ENCODE data around the gene ERGIC1.
"Not testable (repeated sequence)": the region's sequence is repeated elsewhere in the genome, so short reads cannot be mapped to it uniquely, and the experiment has no call there.

The ERGIC1 gene

DNA sequence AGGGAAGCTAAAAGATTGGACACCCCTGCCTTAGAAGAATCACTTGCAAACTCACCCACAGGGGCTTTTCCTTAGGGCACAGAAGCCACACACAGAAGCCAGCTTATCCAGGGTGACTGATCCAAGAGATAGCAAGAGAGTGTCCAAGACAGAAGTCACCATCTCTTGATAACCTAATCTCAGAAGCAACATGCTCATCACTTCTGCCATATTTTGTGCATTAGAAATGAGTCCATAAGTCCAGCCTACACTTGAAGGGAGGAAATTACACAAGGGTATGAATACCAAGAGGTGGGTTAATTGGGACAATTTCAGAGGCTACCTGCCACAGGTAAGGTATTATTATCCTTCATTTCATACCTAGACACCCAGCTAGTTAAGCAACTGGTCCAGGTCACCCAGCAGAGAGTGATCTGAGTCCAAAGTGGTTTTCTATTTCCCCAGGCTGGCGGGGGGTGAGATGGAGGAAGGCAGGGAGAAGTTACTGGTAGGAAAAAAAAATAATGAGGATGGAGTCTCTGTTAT, 3.7 kb upstream of the ERGIC1 start:
- no peak for DNase-seq (ENCODE audit: low spot score)

DNA sequence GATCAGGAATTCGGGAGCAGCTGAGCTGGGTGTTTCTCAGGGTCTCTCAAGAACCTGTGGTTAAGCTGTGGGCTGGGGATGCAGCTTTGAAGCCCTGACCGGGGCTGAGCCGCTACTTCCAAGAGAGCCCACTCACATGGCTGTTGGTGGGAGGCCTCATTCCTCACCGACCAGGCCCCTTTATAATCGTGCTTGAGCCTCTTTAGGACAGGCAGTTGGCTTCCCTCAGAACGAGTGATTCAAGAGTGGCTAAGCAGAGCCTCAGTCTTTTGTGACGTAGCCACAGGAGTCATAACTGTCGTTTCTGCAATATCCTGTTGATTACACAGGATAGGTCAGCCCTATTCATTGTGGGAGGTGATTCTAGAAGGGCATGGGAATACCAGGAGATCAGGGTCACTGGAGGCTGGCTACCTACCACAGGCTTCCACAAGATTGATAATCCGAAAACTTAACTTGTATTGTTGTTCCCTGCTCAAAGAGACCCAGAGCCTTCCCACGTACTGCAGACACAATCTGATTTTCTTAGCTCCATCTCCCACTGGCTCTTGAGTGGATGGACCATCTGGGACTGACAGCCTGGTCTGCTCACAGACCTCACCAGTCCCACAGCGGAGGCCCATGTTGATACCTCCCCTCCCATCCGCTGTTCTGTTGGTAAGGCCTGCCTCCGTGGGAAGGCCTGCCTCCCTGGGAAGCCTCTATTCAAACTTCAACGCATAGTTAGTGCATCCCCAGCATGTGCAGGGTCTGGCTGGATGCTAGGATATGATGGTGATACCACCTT, 3.0 kb upstream of the ERGIC1 start:
- no peak for DNase-seq (ENCODE audit: low spot score)

DNA sequence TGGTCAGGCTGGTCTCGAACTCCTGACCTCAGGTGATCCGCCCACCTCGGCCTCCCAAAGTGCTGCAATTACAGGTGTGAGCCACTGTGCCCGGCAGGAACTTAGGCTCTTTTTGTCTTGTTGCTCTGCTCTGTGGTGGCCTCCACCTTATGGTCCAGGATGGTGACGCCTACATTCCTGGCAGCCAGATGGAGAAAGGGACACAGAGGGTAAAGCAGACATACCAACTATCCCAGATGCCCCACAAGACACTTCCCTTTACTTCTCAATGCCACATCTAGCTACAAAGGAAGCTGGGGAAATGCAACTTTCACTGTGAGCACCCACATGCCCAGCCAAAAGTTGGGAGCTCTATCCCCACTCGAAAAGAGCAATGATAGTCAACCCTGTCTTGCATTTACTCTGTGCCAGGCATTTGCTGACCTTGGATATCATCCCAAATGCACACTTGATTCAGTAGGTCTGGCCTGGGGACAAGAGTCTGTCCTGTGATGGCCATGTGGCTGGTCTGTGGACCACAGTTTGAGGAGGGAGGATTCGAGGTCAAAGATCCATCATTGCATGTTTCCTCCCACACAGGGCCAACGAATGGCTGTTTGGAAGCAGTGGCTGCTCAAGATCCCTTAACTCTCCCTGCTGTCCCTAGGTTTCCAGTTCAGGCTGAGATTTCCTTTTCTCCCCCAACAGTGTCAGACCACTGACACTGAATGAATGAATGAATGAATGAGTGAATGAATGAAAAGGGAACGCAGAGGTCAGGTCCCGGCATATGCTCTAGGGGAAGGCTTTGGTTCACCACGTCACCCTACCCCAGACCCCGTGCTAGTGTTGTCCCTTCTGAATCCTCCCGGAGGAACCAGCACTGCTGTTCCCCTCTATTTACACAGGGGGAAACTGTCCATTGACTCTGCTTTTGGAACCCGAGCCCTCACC, 1.4 kb upstream of the ERGIC1 start:
- no peak for DNase-seq (ENCODE audit: low spot score)

DNA sequence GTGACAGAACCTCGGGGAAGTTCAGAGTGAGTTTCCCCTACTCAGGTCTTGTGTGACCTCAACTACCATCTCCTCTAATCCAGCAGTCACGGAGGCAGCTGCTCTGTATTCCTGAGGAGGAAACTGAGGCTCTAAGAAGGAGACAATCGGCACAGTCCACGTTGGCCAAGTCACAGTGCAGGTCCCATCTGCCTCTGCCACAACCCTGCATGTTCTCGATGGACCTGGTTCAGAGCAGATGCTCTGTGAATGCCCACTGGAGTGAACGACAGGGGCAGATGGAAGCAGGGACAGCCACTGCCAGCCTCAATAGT, 722 bp upstream of the ERGIC1 start:
- no peak for DNase-seq (ENCODE audit: low spot score)

DNA sequence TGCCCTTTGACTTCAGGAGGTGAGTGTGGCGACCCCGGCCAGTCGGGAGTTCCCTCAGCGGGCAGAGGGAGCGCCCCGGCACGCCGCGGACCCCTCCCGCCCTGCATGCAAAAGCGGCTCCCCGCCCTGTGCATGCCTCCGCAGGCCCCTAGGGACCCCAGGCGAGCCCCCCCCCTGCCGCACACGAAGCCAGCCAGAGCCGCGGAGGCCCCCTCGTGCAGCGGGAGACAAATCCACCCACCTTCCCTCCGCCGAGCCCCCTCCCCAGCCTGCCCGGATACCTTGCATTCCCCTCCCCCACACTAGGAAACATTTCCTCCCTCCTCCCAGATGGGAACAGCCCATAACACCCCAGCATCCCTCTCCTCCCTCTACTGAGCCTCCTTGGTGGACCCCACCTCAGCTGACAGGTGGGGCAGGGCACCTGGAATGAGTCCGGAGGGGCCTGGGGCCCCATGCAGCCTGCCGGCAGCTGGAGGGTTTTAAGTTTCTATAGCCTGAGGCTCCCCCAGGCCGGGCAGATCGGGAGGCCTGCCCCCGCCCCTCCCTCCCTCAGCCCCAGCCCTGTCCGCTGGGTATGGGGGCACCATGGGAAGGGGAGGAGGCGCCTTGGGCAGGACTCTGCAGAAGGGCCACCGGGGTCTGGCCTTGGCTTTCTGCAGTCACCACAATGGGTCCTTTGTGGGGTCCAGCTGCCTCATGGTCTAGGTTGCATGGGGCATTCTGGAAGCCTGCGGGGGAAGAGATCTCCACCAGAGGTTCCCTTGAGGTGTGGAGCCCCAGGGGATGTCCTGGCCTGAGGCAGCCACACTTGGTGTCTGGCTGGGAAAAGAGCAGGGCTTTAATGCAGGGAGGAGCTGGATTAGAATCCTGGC, 601 bp downstream of the ERGIC1 start:
- DNase-seq (ENCODE audit: low spot score) = no peak

DNA sequence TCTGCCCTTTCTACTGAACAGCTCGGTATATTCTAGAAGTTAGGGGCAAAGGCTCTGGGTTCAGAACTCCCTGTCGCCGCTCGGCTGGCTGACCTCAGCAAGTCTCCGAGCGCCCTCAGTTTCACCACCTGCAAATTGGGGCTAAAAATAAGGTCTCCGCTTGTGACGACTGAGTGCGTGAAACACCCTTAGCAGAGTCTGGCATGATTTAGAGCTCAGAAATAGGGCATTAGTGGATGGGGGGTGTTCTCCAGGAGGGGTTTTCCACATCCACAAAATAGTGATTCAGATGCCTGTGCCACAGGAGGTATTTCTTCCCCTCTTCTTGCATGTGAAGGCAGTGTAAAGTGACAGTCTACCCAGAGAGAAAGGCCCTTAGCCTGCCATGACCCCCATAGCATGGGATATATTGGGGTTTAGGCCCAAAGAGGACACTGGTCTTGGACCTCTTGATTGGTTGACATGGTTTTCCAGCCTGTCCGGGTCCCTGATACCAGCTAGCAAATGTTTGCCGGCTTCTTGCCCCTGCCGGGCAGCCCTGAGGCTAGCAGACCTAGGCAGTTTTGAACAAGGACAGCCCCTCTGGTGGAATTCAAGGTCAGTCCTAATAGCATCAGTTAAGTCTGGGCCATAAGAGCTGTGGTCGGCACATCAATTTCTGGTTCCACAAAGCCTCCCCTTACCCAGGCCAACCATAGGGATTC, 1.4 kb downstream of the ERGIC1 start:
- DNase-seq (ENCODE audit: low spot score) = no peak

DNA sequence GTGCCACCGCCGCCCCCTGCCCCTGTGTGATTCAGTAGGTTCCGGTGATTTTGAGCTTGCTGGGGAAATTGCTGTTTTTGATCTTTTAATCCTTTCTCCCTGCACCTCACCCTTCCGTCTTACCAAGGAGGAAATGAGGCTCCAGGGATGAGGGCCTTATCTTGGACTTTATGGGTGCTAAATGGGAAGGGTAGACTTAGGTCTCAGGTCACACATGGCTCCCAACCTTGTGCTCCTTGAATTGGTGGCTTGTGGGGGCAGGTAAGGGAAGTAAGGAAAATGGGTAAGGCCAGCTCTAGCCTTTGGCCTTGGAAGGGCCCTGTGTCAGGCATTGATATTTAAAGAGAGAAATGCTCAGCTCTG, 1.9 kb downstream of the ERGIC1 start:
- DNase-seq (ENCODE audit: low spot score) = no peak

DNA sequence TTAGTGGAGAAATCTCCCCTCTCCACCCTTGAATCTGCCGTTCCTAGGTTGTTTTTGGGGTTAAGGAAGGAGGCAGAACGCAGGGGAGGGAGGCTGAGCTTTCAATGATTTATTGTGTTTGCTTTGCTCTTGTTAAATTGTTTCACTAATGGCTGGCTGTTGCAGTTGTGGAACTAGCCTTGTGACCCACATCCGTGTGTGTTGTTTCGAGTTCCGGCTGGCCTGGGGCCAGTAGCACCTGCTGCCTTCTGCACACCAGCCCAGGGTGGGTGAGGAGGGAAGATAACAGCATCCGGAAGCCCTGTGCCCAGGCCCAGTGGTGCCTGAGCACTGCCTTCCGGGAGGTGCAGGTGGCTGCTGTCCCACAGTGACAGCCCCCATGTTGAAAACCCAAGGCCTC, 3.6 kb downstream of the ERGIC1 start:
- DNase-seq (ENCODE audit: low spot score) = no peak

DNA sequence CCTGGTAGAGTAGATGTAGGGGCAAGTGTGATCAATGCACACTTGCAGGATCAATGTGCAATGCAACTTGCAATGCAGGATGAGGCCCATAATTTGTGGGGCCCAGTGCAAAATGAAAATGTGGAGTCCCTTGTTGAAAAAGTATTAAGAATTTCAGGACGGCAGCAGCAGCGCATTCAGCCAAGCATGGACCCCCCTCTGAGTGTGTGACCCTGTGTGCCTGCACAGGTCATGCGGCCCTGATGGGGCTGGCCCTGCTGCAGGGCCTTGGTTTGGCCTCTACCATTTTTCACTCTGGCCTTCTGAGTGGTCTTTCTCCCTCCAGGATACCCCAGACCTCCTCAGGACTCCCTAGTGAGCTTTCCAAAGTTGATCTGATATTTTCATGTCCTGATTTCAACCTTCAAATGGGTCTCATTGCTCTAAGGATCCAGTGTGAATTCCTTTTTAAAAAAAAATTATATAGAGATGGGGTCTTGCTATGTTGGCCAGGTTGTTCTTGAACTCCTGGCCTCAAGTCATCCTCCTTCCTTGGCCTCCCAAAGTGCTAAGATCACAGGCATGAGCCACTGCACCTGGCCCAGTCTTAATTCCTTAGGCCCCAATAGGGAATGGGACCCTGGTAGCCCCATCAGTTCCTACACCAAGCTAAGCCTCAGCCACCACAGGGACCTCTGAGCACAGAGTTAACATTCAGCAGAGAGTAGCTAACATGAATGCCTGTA, 4.3 kb downstream of the ERGIC1 start:
- no peak for DNase-seq (ENCODE audit: low spot score)

DNA sequence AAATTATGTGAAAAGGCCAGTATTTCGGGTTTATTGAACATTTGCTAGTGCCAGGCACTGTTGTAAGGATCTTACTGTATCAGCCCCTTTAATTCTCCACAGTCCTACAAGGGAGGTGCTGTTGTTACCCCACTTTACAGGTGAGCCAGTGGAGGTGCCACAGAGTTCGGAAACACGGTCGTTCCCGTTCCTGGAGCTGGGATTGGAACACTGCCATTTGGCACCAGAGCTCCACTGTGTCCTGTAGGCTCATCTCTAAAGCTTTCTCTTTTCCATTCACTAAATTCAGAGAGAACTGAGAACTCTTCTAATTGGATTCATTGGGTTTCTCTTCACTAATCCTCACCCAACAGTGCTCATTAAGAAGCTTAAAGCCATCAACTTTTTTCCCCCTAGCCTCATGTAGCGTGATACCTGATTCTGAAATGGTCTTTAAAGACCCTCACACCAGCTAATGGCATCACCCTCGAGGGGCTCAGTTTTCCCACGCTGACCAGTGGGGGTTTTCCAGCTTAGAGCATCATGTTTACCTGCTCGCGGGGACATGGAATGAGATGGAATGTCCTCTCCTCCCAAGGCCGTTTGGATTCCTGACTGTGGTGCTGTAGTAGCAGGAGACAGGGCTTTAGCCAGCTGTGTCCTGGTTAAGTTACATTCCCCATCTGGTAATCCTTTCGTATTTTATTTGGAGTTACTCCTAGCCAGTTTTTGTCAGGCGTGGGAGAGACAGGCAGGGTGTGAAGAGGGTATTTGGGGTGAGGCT, 5.8 kb downstream of the ERGIC1 start:
- DNase-seq (ENCODE audit: low spot score) = peak; percentile 70

DNA sequence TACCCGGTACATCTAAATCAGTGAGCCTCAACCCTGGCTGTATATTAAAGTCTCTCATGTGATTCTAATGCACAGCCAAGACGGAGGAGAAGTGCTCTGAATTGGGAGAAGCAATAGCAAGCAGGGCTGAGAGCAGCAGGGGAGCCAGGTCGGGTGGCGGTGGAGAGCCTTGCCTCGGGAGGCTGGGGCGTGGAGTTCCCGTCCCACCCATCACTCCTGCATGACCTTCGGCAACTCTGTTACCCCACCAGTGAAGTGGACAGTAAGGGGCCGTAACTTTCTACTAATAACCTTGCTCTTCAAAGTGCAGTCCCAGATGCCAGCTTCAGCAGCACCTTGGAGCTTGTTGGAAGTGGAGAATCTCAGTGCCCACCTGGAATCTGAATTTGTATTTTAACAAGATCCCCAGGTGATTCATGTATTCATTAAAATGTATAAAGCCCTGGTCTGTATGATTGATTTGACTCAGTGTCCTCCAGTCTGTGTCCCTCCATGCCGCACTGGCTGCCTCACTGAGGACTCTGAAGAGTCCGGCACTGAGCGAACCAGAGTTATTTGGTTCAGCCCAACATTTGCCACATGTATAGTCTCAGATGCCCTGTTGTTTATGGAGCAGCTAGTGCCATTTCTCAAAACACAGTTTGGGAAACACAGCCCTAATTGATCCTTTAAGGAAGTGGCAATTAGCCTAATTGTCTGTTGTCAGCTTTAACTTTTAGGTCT, 6.5 kb downstream of the ERGIC1 start:
- no peak for DNase-seq (ENCODE audit: low spot score)

DNA sequence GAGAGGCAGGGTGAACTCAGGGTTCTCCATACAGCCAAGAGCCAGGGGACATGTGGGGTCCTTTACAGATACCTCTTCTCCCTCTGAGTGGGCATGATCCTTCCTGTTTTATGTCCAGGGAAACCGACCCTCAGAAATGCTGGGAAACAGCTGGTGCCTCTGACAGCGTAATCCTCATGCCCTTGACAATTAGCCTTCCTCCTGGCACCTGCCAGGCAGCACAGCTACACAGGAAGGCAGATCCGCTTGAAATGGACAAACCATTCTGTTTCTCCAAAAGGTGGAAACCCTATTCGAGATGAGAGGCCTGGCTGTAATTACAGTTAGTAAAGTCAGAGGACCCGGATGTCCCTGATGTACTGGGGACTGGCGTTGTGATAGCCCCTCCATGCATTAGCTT, 7.2 kb downstream of the ERGIC1 start:
- DNase-seq (ENCODE audit: low spot score) = peak; percentile 79

DNA sequence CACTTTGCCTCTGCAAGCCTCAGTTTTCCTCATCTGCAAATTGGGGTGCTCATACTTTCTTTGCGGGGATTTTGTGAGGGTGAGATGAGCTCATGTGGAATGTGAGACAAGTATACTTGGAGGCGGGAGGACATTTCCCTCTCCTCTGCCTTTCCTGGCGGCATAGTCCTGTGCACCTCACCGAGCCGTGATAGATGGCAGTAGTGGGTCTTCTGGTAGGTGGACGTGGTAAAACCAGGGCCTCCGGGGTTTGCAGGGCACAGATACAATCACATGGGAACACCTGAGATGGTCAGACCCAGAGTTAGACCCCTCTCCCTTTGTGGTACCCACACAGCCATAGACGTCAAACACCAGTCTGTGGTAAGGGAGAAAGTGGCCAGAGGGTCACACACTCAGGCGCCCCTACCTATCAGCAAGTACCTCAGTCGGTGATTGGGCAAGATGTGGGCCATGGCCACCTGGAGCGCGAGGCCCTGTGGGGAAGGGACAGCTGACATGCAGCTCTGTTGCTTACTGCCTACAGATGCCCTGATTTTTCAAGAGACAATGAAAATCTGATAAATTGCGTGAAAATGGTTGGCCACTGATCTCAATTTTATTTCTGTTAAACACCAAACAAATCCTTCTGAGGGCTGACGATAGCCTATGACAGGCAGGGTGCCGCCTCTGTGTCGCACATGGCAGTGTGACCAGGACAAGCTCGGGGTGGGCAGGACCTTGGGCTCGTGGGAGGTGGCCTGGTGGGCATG, 9.9 kb downstream of the ERGIC1 start:
- peak; percentile 59 for DNase-seq (ENCODE audit: low spot score)

DNA sequence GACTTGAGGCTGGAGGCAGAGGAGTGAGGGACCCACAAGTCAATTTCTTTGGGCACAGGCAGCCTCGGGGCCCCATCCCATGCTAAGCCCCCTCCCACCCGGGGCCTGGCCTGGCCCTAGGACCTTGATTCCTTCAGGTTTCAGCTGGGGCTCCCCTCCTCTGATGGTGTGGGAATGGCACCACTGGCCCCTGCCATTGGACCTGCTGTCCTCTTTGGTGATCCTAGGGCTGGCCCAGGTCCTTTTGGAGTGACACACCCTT, 10.5 kb downstream of the ERGIC1 start:
- DNase-seq (ENCODE audit: low spot score) = no peak

DNA sequence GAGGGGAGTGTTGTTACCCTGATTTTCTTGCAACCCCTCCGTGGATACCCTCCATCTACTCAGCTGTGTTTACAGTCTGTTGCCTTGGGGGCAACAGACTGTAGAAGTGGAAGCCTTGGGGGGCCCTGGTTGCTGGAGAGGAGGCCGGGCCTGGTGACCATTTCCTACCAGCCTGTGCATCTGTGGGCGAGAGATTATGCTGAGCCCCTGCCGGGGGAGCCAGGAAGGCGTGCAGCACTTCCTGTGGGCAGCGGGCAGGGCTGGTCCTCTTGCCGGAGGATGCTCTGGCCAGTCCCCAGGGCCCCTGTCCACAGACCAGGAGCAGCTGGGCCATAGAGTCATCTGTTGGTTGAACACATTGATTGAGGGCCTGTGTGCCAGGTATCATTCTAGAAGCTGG, 11.1 kb downstream of the ERGIC1 start:
- DNase-seq (ENCODE audit: low spot score) = peak; percentile 37

DNA sequence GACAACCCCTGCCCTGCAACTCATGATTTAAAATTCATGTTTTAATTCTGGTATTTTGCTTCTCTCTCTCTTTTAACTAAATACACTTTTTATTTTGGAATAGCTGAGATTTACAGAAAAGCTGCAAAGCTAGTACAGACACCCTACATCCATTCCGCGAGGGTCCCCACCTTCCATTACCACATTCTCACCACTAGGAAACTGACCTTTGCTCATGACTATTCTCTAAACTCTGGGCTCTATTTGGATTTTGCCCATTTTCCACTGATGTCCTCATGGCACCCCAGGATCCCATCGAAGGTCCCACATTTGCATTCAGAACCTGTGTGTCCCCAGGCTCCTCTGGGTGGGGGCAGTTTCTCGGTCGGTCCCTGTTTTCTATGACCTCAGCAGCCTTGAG, 11.5 kb downstream of the ERGIC1 start:
- no peak for DNase-seq (ENCODE audit: low spot score)

DNA sequence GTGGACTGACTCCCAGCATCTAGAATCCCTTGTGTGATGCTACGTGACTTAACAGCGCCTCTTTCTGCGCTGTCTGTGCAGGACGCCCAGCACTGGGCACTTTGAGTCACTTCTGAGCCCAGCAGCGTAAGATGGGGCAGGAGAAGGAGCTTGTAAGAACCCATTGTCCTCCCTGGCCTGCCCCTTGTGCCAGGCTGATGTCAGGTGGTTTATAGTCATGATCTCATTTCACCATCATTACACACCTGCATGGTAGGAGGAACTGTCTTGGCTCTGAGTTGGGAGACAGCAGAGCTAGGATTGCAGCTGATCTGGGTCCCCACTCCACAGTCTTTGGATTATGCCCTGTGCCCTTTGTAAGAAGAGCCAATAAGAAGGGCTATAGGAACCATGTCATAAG, 12.2 kb downstream of the ERGIC1 start:
- no peak for DNase-seq (ENCODE audit: low spot score)

DNA sequence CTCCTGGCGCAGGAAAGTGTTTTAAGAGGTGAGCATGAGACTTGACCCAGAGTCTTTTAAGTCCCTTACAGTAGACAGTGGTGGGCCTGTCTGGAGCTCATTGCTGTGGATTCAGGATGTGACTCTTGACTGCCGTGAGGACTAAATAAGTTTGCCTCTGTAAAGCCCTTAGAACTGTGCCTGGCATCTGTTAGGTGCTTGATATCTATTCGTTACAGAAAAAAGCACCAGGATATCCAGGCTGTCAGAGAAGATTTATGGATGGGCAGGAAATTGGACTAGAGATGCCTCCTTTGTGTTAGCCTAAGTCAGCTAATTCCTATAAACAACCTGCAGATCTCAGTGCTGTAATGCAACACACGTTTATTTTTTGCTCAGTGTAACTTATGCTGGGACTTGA, 12.6 kb downstream of the ERGIC1 start:
- no peak for DNase-seq (ENCODE audit: low spot score)

DNA sequence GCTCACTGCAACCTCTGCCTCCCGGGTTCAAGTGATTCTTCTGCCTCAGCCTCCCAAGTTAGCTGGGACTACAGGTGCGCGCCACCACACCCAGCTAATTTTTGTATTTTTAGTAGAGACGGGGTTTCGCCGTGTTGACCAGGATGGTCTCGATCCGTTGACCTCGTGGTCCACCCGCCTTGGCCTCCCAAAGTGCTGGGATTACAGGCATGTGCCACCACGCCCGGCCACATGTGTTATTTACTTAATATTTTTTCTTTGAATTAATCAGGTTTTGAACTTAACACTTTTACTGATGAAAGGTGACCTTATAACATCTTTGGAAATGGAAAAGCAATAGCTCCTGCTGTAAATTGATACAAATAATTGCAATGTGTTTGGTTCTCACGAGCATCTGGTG, 13.5 kb downstream of the ERGIC1 start:
- not testable (repeated sequence) for DNase-seq (ENCODE audit: low spot score)

Data from cerebellar cortex (tissue), 1 donor.